H1 (cell line): ENCODE results near the gene OR6C4. TPM values are rescaled to one million over a fixed set of nuclear protein-coding genes. Genes with fewer than 3 reads are reported as not detected.
A peak's percentile ranks its signal among the peaks of the same experiment; 100 is the strongest.
"Not testable (repeated sequence)": the region's sequence is repeated elsewhere in the genome, so short reads cannot be mapped to it uniquely, and the experiment has no call there.

Experiments
- CTCF ChIA-PET: fragments of 300-600 bp; sonication (Branson Sonifier 250); formaldehyde crosslinking; loops from one replicate; lab custom pipeline; 2021; ENCODE audit not compliant: partially characterized antibody; lab: Charles Lee
- POLR2A ChIA-PET: fragments of 300-600 bp; sonication (Branson Sonifier 250); formaldehyde crosslinking; loops from one replicate; lab custom pipeline; 2021; ENCODE audit warnings: inconsistent platforms; ENCODE audit not compliant: partially characterized antibody; lab: Charles Lee
- DNase-seq, 2 experiments: peaks; one replicate each; pipeline versions ENCODE4 v3.0.0 to v3.0.0-alpha.2; 2010 to 2022; ENCODE audit warnings: low spot score in 2 of 2, low read depth in 1 of 2, mixed read lengths in 1 of 2
- FAIRE-seq: peaks from 2 replicates; lab custom pipeline; 2011; peaks lifted over from hg19 to GRCh38; lab: Jason Lieb, UNC
- H2AFZ ChIP-seq: 2 replicates; pipeline ENCODE4 v1.8.1; 2012; ENCODE audit warnings: low read length, inconsistent platforms
- H2AK5ac ChIP-seq: 2 replicates; pipeline ENCODE4 v1.6.1; 2013; ENCODE audit warnings: low read depth, low read length
- H2BK120ac ChIP-seq: replicated peaks from 2 replicates; pipeline ENCODE3; 2013; ENCODE audit warnings: low read depth, low read length, inconsistent platforms
- H2BK12ac ChIP-seq: 2 replicates; pipeline ENCODE4 v1.6.1; 2013; ENCODE audit warnings: low read depth, low read length
- H2BK15ac ChIP-seq: 2 replicates; pipeline ENCODE4 v1.6.1; 2013; ENCODE audit warnings: low read length
- H2BK20ac ChIP-seq: 2 replicates; pipeline ENCODE4 v1.6.1; 2013; ENCODE audit warnings: low read length
- H2BK5ac ChIP-seq: 2 replicates; pipeline ENCODE4 v1.6.1; 2013; ENCODE audit warnings: low read depth, low read length
- H3K14ac ChIP-seq: 2 replicates; pipeline ENCODE4 v1.6.1; 2013; ENCODE audit warnings: inconsistent platforms; ENCODE audit not compliant: insufficient read length
- H3K18ac ChIP-seq: 2 replicates; pipeline ENCODE4 v1.6.1; 2013; ENCODE audit warnings: low read length; ENCODE audit errors: extremely low read depth
- H3K23ac ChIP-seq: 2 replicates; pipeline ENCODE4 v1.6.1; 2013; ENCODE audit warnings: inconsistent platforms; ENCODE audit not compliant: insufficient read length
- H3K23me2 ChIP-seq: 2 replicates; pipeline ENCODE4 v1.6.1; 2013; ENCODE audit warnings: low read depth, low read length
- H3K27ac ChIP-seq: 2 replicates; pipeline ENCODE4 v1.6.1; 2011; ENCODE audit warnings: low read depth, low read length, inconsistent platforms
- H3K27me3 ChIP-seq, 4 experiments: replicated peaks in 1 of 4; 1 replicate in 1 of 4; 2 replicates in 3 of 4; pipeline versions ENCODE4 v1.6.1 to v1.8.1; 2011 to 2013; ENCODE audit warnings: low read length in 3 of 4, mild to moderate bottlenecking in 3 of 4, inconsistent platforms in 2 of 4, mixed read lengths in 2 of 4, moderate library complexity in 1 of 4; ENCODE audit not compliant: control insufficient read depth in 3 of 4, insufficient read depth in 3 of 4; ENCODE audit errors: extremely low read depth in 1 of 4
- H3K36me3 ChIP-seq, 4 experiments: 2 replicates each; pipeline versions ENCODE4 v1.6.1 to v1.8.1; 2011 to 2013; ENCODE audit warnings: mild to moderate bottlenecking in 4 of 4, low read length in 3 of 4, moderate library complexity in 2 of 4, control low read depth in 1 of 4, inconsistent platforms in 1 of 4; ENCODE audit not compliant: insufficient read depth in 4 of 4, control insufficient read depth in 2 of 4
- H3K4ac ChIP-seq: replicated peaks from 2 replicates; pipeline ENCODE3; 2013; ENCODE audit warnings: low read length, low read depth, mixed read lengths, inconsistent platforms; ENCODE audit not compliant: insufficient read length
- H3K4me1 ChIP-seq, 4 experiments: replicated peaks in 1 of 4; 1 replicate in 1 of 4; 2 replicates in 3 of 4; pipeline versions ENCODE4 v1.6.1 to v1.8.1; 2011 to 2013; ENCODE audit warnings: low read length in 3 of 4, inconsistent platforms in 2 of 4, mixed read lengths in 1 of 4; ENCODE audit not compliant: insufficient read depth in 4 of 4, control insufficient read depth in 3 of 4
- H3K4me2 ChIP-seq, 2 experiments: 2 replicates each; pipeline versions ENCODE4 v1.6.1 to v1.8.1; 2011 to 2013; ENCODE audit warnings: low read depth in 2 of 2, low read length in 2 of 2, control low read depth in 1 of 2, inconsistent platforms in 1 of 2, mild to moderate bottlenecking in 1 of 2; ENCODE audit not compliant: insufficient read depth in 1 of 2
- H3K4me3 ChIP-seq, 4 experiments: fragments of 200-600, 300-600 bp in 1 of 4; sonication (generic), shearing (Covaris generic), sonication (Bioruptor Twin) in 1 of 4; 2 replicates each; pipeline versions ENCODE4 v1.5.1 to v1.8.1; 2011 to 2016; ENCODE audit warnings: low read length in 4 of 4, low read depth in 3 of 4, control low read depth in 2 of 4, inconsistent platforms in 2 of 4, mild to moderate bottlenecking in 2 of 4, mixed read lengths in 1 of 4, moderate library complexity in 1 of 4; ENCODE audit not compliant: insufficient read depth in 2 of 4; ENCODE audit errors: extremely low read depth in 1 of 4
- H3K56ac ChIP-seq: replicated peaks from 2 replicates; pipeline ENCODE3; 2013; ENCODE audit warnings: low read depth, mild to moderate bottlenecking, mixed read lengths, low read length, inconsistent platforms; ENCODE audit not compliant: insufficient read length
- H3K79me1 ChIP-seq: 2 replicates; pipeline ENCODE4 v1.6.1; 2013; ENCODE audit warnings: low read depth, low read length, control low read depth
- H3K79me2 ChIP-seq, 2 experiments: 2 replicates each; pipeline versions ENCODE4 v1.6.1 to v1.8.1; 2012 to 2013; ENCODE audit warnings: low read length in 2 of 2, mild to moderate bottlenecking in 2 of 2, inconsistent platforms in 1 of 2; ENCODE audit not compliant: insufficient read depth in 2 of 2, control insufficient read depth in 1 of 2
- H3K9ac ChIP-seq, 4 experiments: replicated peaks in 1 of 4; 1 replicate in 1 of 4; 2 replicates in 3 of 4; pipeline versions ENCODE4 v1.6.1 to v1.8.1; 2011 to 2013; ENCODE audit warnings: low read depth in 3 of 4, low read length in 3 of 4, control low read depth in 2 of 4, mild to moderate bottlenecking in 2 of 4, moderate library complexity in 2 of 4, inconsistent platforms in 1 of 4; ENCODE audit errors: extremely low read depth in 1 of 4
- H3K9me3 ChIP-seq, 2 experiments: 2 replicates each; pipeline versions ENCODE4 v1.6.1 to v1.8.1; 2012 to 2013; ENCODE audit warnings: mild to moderate bottlenecking in 2 of 2, moderate library complexity in 2 of 2, control low read depth in 1 of 2, inconsistent platforms in 1 of 2, low read depth in 1 of 2, low read length in 1 of 2, mixed read lengths in 1 of 2; ENCODE audit not compliant: insufficient read depth in 2 of 2
- H4K20me1 ChIP-seq, 2 experiments: replicated peaks in 1 of 2; 2 replicates each; pipeline versions ENCODE3 to v1.8.1; 2011 to 2013; ENCODE audit warnings: inconsistent platforms in 2 of 2, low read length in 2 of 2, mild to moderate bottlenecking in 1 of 2; ENCODE audit not compliant: insufficient read depth in 2 of 2, control insufficient read depth in 1 of 2
- H4K5ac ChIP-seq: 2 replicates; pipeline ENCODE4 v1.6.1; 2013; ENCODE audit warnings: low read length, low read depth, mixed read lengths, inconsistent platforms; ENCODE audit not compliant: insufficient read length
- H4K8ac ChIP-seq: 2 replicates; pipeline ENCODE4 v1.8.0; 2013; ENCODE audit warnings: mild to moderate bottlenecking, moderate library complexity, low read length, inconsistent platforms; ENCODE audit not compliant: insufficient read depth; ENCODE audit errors: extremely low read depth
- H4K91ac ChIP-seq: replicated peaks from 2 replicates; pipeline ENCODE3; 2013; ENCODE audit warnings: low read length, mixed read lengths, inconsistent platforms; ENCODE audit not compliant: insufficient read length
- WGBS, 2 experiments: shearing (Covaris generic) in 1 of 2; methylation state at CpG; one replicate each; pipeline versions ENCODE4 v1.1.6 to v1.1.7; 2013 to 2015; ENCODE audit warnings: low lambda C conversion rate in 2 of 2, mixed read lengths in 2 of 2, inconsistent platforms in 1 of 2, low coverage in 1 of 2, missing lambda C conversion rate in 1 of 2; ENCODE audit not compliant: insufficient replicate concordance in 2 of 2, insufficient coverage in 1 of 2, insufficient read length in 1 of 2; ENCODE audit errors: extremely low coverage in 1 of 2, missing lambda C conversion rate in 1 of 2; 5-methylcytosine and 5-hydroxymethylcytosine counted together
- polyA plus RNA-seq, 7 experiments: library from polyadenylated mRNA; depleted of rRNA in 3 of 7; stranded (reverse) in 5 of 7; unstranded in 2 of 7; fragments of >200 nt in 5 of 7; fragments of 200-250 nt in 2 of 7; gene quantifications; 1 replicate in 5 of 7; 2 replicates in 1 of 7; 4 replicates in 1 of 7; pipeline versions ENCODE4 v1.2.1 to v1.2.3, GENCODE V29; 2011 to 2013; ENCODE audit warnings: missing spikeins in 2 of 7, mixed read lengths in 2 of 7
- total RNA-seq: library from RNA; stranded (reverse); fragmentation: NEBNext Ultra II Directional; extraction: Animal tissue kit (Norgen Biotek cat#: 25700); gene quantifications from 2 replicates; pipeline ENCODE4 v1.2.1, GENCODE V29; 2021

Gene OR6C4
- total and polyA plus RNA-seq, 2 of the 8 experiments (the other 6 are each of a cell fraction or from before 2014, with no cell fraction given): not detected

DNA sequence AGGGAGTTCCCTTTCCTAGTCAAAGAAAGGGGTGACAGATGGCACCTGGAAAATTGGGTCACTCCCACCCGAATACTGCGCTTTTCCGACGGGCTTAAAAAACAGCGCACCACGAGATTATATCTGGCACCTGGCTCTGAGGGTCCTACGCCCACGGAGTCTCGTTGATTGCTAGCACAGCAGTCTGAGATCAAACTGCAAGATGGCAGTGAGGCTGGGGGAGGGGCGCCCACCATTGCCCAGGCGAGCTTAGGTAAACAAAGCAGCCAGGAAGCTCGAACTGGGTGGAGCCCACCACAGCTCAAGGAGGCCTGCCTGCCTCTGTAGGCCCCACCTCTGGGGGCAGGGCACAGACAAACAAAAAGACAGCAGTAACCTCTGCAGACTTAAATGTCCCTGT is 40.8 kb downstream of the OR6C4 start:
- H2BK20ac ChIP-seq, H3K27me3 ChIP-seq, H3K4ac ChIP-seq, H3K9ac ChIP-seq, H2AK5ac ChIP-seq, H3K56ac ChIP-seq, FAIRE-seq, H3K23me2 ChIP-seq, H3K23ac ChIP-seq, POLR2A ChIA-PET, CTCF ChIA-PET, H3K4me2 ChIP-seq, H2AFZ ChIP-seq, H3K36me3 ChIP-seq, H3K9me3 ChIP-seq, H3K79me2 ChIP-seq, H3K79me1 ChIP-seq, H3K14ac ChIP-seq, H3K4me1 ChIP-seq, H4K91ac ChIP-seq, H4K8ac ChIP-seq, H3K18ac ChIP-seq, H3K4me3 ChIP-seq, H2BK5ac ChIP-seq, H2BK120ac ChIP-seq, H4K20me1 ChIP-seq, H2BK15ac ChIP-seq, H3K27ac ChIP-seq, H4K5ac ChIP-seq, H2BK12ac ChIP-seq: not testable (repeated sequence)
- WGBS, 2 experiments: 82% methylated on average over 11 of the region's 12 CpGs; no CpG with 5 or more reads in 1 of the 2 experiments
- DNase-seq: peak in 1 of 2 experiments; percentile 54

Other genes with a start within 250 kb of the OR6C4 start
- gene OR6C1, start 235.3 kb upstream of the OR6C4 start, total RNA-seq: not detected in 2 replicates
- not detected in 2 replicates for gene OR6C1, start 235.3 kb upstream of the OR6C4 start, polyA plus RNA-seq (2011; rRNA removed)
- not detected in 2 replicates for gene OR6C3, start 218.9 kb upstream of the OR6C4 start, total RNA-seq
- gene OR6C3, start 218.9 kb upstream of the OR6C4 start, polyA plus RNA-seq (2011; rRNA removed): not detected in 2 replicates
- gene OR6C75, start 186.6 kb upstream of the OR6C4 start, total RNA-seq: not detected in 2 replicates
- not detected in 2 replicates for gene OR6C75, start 186.6 kb upstream of the OR6C4 start, polyA plus RNA-seq (2011; rRNA removed)
- not detected in 2 replicates for gene OR6C65, start 149.1 kb upstream of the OR6C4 start, total RNA-seq
- not detected in 2 replicates for gene OR6C65, start 149.1 kb upstream of the OR6C4 start, polyA plus RNA-seq (2011; rRNA removed)
- gene OR6C76, start 123.3 kb upstream of the OR6C4 start, total RNA-seq: not detected in 2 replicates
- gene OR6C76, start 123.3 kb upstream of the OR6C4 start, polyA plus RNA-seq (2011; rRNA removed): not detected in 2 replicates
- gene OR6C2, start 105.5 kb upstream of the OR6C4 start, total RNA-seq: not detected in 2 replicates
- gene OR6C2, start 105.5 kb upstream of the OR6C4 start, polyA plus RNA-seq (2011; rRNA removed): not detected in 2 replicates
- not detected in 2 replicates for gene OR6C70, start 79.5 kb upstream of the OR6C4 start, total RNA-seq
- gene OR6C70, start 79.5 kb upstream of the OR6C4 start, polyA plus RNA-seq (2011; rRNA removed): not detected in 2 replicates
- gene OR6C68, start 57.2 kb upstream of the OR6C4 start, total RNA-seq: not detected in 2 replicates
- not detected in 2 replicates for gene OR6C68, start 57.2 kb upstream of the OR6C4 start, polyA plus RNA-seq (2011; rRNA removed)
- not detected in 2 replicates for gene OR2AP1, start 22.9 kb downstream of the OR6C4 start, total RNA-seq
- not detected in 2 replicates for gene OR2AP1, start 22.9 kb downstream of the OR6C4 start, polyA plus RNA-seq (2011; rRNA removed)
- not detected in 2 replicates for gene OR10P1, start 87.3 kb downstream of the OR6C4 start, total RNA-seq
- gene OR10P1, start 87.3 kb downstream of the OR6C4 start, polyA plus RNA-seq (2011; rRNA removed): not detected in 2 replicates
- 76.4 and 86.1 TPM in 2 replicates for gene ITGA7, start 158.3 kb downstream of the OR6C4 start, total RNA-seq
- 57.6 and 81.5 TPM in 2 replicates for gene ITGA7, start 158.3 kb downstream of the OR6C4 start, polyA plus RNA-seq (2011; rRNA removed)
- 84.3 and 91.1 TPM in 2 replicates for gene BLOC1S1, start 166.4 kb downstream of the OR6C4 start, total RNA-seq
- gene BLOC1S1, start 166.4 kb downstream of the OR6C4 start, polyA plus RNA-seq (2011; rRNA removed): 149 and 185 TPM in 2 replicates
- 4.2 and 4.5 TPM in 2 replicates for gene RDH5, start 170.8 kb downstream of the OR6C4 start, total RNA-seq
- 6.0 and 7.1 TPM in 2 replicates for gene RDH5, start 170.8 kb downstream of the OR6C4 start, polyA plus RNA-seq (2011; rRNA removed)
- 440 and 460 TPM in 2 replicates for gene CD63, start 179.4 kb downstream of the OR6C4 start, total RNA-seq
- 525 and 526 TPM in 2 replicates for gene CD63, start 179.4 kb downstream of the OR6C4 start, polyA plus RNA-seq (2011; rRNA removed)
- gene GDF11, start 193.5 kb downstream of the OR6C4 start, total RNA-seq: 15.1 and 18.2 TPM in 2 replicates
- gene GDF11, start 193.5 kb downstream of the OR6C4 start, polyA plus RNA-seq (2011; rRNA removed): 12.1 and 17.6 TPM in 2 replicates